ENCODE data around the gene MCCD1.
"Not testable (repeated sequence)": the region's sequence is repeated elsewhere in the genome, so short reads cannot be mapped to it uniquely, and the experiment has no call there.

Gene MCCD1

GRCh38 chr6:31528821-31529328 lies at the start of gene MCCD1:
TSS of gene MCCD1 (plus strand) at chr6:31528962. CDS start at chr6:31529015, 53 bp downstream.
- no peak for DNase-seq (ENCODE audit: low read depth)

- no peak for DNase-seq (ENCODE audit: low read depth)
Observed at GRCh38 chr6:31479151-31479932, 49.4 kb upstream of the MCCD1 start.

- no peak for DNase-seq (ENCODE audit: low read depth)
Observed at GRCh38 chr6:31479933-31480535, 48.7 kb upstream of the MCCD1 start.

- no peak for DNase-seq (ENCODE audit: low read depth)
Observed at GRCh38 chr6:31480574-31480973, 48.2 kb upstream of the MCCD1 start.

- DNase-seq (ENCODE audit: low read depth) = no peak
Observed at GRCh38 chr6:31483392-31483791, 45.4 kb upstream of the MCCD1 start.

GRCh38 chr6:31485055-31485454 lies 43.7 kb upstream of the MCCD1 start:
- no peak for DNase-seq (ENCODE audit: low read depth)

- DNase-seq (ENCODE audit: low read depth) = not testable (repeated sequence)
Observed at GRCh38 chr6:31486065-31486837, 42.5 kb upstream of the MCCD1 start.

- DNase-seq (ENCODE audit: low read depth) = not testable (repeated sequence)
Observed at GRCh38 chr6:31487674-31488073, 41.1 kb upstream of the MCCD1 start.

GRCh38 chr6:31489086-31489485 lies 39.7 kb upstream of the MCCD1 start:
- DNase-seq (ENCODE audit: low read depth) = no peak

GRCh38 chr6:31490115-31490873 lies 38.5 kb upstream of the MCCD1 start:
- DNase-seq (ENCODE audit: low read depth) = no peak

GRCh38 chr6:31493550-31493874 lies 35.2 kb upstream of the MCCD1 start:
- DNase-seq (ENCODE audit: low read depth) = not testable (repeated sequence)

GRCh38 chr6:31493875-31494694 lies 34.7 kb upstream of the MCCD1 start:
- DNase-seq (ENCODE audit: low read depth) = peak; percentile 55

GRCh38 chr6:31495580-31495979 lies 33.2 kb upstream of the MCCD1 start:
- DNase-seq (ENCODE audit: low read depth) = no peak

- DNase-seq (ENCODE audit: low read depth) = not testable (repeated sequence)
Observed at GRCh38 chr6:31496826-31497225, 31.9 kb upstream of the MCCD1 start.

- DNase-seq (ENCODE audit: low read depth) = peak; percentile 88
Observed at GRCh38 chr6:31497531-31498476, 31.0 kb upstream of the MCCD1 start, which contains the start of gene MICB. TSS of gene MICB (plus strand) at chr6:31498145. CDS start at chr6:31498194, 49 bp downstream.

- DNase-seq (ENCODE audit: low read depth) = no peak
Observed at GRCh38 chr6:31498748-31499147, 30.0 kb upstream of the MCCD1 start.

GRCh38 chr6:31499648-31500047 lies 29.1 kb upstream of the MCCD1 start:
- DNase-seq (ENCODE audit: low read depth) = not testable (repeated sequence)

- no peak for DNase-seq (ENCODE audit: low read depth)
Observed at GRCh38 chr6:31502586-31502985, 26.2 kb upstream of the MCCD1 start.

- DNase-seq (ENCODE audit: low read depth) = not testable (repeated sequence)
Observed at GRCh38 chr6:31509036-31509435, 19.7 kb upstream of the MCCD1 start.

- no peak for DNase-seq (ENCODE audit: low read depth)
Observed at GRCh38 chr6:31510007-31510406, 18.8 kb upstream of the MCCD1 start.
